HG03439 (cell line): ENCODE results near the gene OR14K1.
"Not testable (repeated sequence)": the region's sequence is repeated elsewhere in the genome, so short reads cannot be mapped to it uniquely, and the experiment has no call there.

ENCODE experiments used
- ATAC-seq: cut with Tn5 transposase; IDR thresholded peaks from one replicate; pipeline ENCODE4 v1.9.1; 2021; ENCODE audit warnings: mild to moderate bottlenecking, moderate library complexity; ENCODE audit not compliant: unreplicated experiment

Gene OR14K1

GRCh38 chr1:247738315-247738714 is at the start of gene OR14K1:
Gene OR14K1, plus strand, starts transcription at chr1:247738615. Its CDS starts 0 bp downstream, at chr1:247738615.
- ATAC-seq = no peak

GRCh38 chr1:247701338-247701737 is 37.1 kb upstream of the OR14K1 start:
- no peak for ATAC-seq

GRCh38 chr1:247710681-247711080 is 27.7 kb upstream of the OR14K1 start:
- not testable (repeated sequence) for ATAC-seq

- ATAC-seq = no peak
These were observed 24.7 kb upstream of the OR14K1 start for GRCh38 chr1:247713753-247714152.

- ATAC-seq = no peak
These were observed 21.9 kb upstream of the OR14K1 start, which contains the start of gene OR6F1 for GRCh38 chr1:247716546-247716945. Gene OR6F1, minus strand, starts transcription at chr1:247716646. Its CDS starts 3,891 bp downstream, at chr1:247712755.

- no peak for ATAC-seq
These were observed 17.2 kb upstream of the OR14K1 start for GRCh38 chr1:247721222-247721621.

GRCh38 chr1:247740721-247741120 is 2.3 kb downstream of the OR14K1 start:
- no peak for ATAC-seq

- ATAC-seq = no peak
These were observed 3.3 kb downstream of the OR14K1 start for GRCh38 chr1:247741756-247742155.

GRCh38 chr1:247742215-247742760 is 3.9 kb downstream of the OR14K1 start:
- not testable (repeated sequence) for ATAC-seq

GRCh38 chr1:247746391-247746935 is 8.0 kb downstream of the OR14K1 start:
- ATAC-seq = no peak

- ATAC-seq = no peak
These were observed 9.2 kb downstream of the OR14K1 start for GRCh38 chr1:247747616-247748015.

GRCh38 chr1:247748041-247748440 is 9.6 kb downstream of the OR14K1 start, which contains the start of gene OR14A2:
Gene OR14A2, minus strand, starts transcription at chr1:247748141.
- no peak for ATAC-seq

- no peak for ATAC-seq
These were observed 11.5 kb downstream of the OR14K1 start for GRCh38 chr1:247749870-247750269.

- not testable (repeated sequence) for ATAC-seq
These were observed 15.9 kb downstream of the OR14K1 start for GRCh38 chr1:247754311-247754710.

- ATAC-seq = no peak
These were observed 22.0 kb downstream of the OR14K1 start, which contains the start of gene OR1C1 for GRCh38 chr1:247760456-247760855. Gene OR1C1, minus strand, starts transcription at chr1:247760556. Its CDS starts 2,150 bp downstream, at chr1:247758406.

- ATAC-seq = no peak
These were observed 31.2 kb downstream of the OR14K1 start for GRCh38 chr1:247769603-247770002.
